ENCODE results near the gene RASAL2. TPM values are rescaled to one million over a fixed set of nuclear protein-coding genes. Genes with fewer than 3 reads are reported as not detected.
"Not testable (repeated sequence)": the region's sequence is repeated elsewhere in the genome, so short reads cannot be mapped to it uniquely, and the experiment has no call there.

Gene RASAL2
- total RNA-seq, 2 experiments from 2014 or later, result not detected

GRCh38 chr1:178253581-178253980, 159.7 kb downstream of the RASAL2 start:
- H3K4me1 Mint-ChIP-seq; H3K36me3 Mint-ChIP-seq (ENCODE audit: low read depth); DNase-seq; H3K27me3 Mint-ChIP-seq; CTCF ChIA-PET; POLR2A ChIA-PET; H3K9me3 Mint-ChIP-seq; H3K27ac Mint-ChIP-seq; H3K4me3 Mint-ChIP-seq: not testable (repeated sequence)

- no peak overlapping the region for H3K27ac Mint-ChIP-seq
- CTCF ChIA-PET, result no interaction called here
- no peaks in the 10 kb centered on the region for H3K36me3 Mint-ChIP-seq (ENCODE audit: low read depth)
- no peak for DNase-seq
- POLR2A ChIA-PET, result no interaction called here
- no peaks in the 10 kb centered on the region for H3K4me1 Mint-ChIP-seq
- H3K9me3 Mint-ChIP-seq, result peaks cover 7% of the 10 kb centered on the region
- no peak overlapping the region for H3K4me3 Mint-ChIP-seq
- no peaks in the 10 kb centered on the region for H3K27me3 Mint-ChIP-seq
Observed at GRCh38 chr1:178254433-178254832, 160.5 kb downstream of the RASAL2 start.

GRCh38 chr1:178258536-178258935, 164.6 kb downstream of the RASAL2 start:
- H3K36me3 Mint-ChIP-seq (ENCODE audit: low read depth), result no peaks in the 10 kb centered on the region
- H3K4me3 Mint-ChIP-seq, result no peak overlapping the region
- DNase-seq, result no peak
- H3K27me3 Mint-ChIP-seq, result no peaks in the 10 kb centered on the region
- no peak overlapping the region for H3K27ac Mint-ChIP-seq
- no peaks in the 10 kb centered on the region for H3K9me3 Mint-ChIP-seq
- H3K4me1 Mint-ChIP-seq, result no peaks in the 10 kb centered on the region
- CTCF ChIA-PET, result no interaction called here
- POLR2A ChIA-PET, result no interaction called here

- Mint-ChIP-seq H3K4me3 (no peak overlapping the region), H3K4me1 (no peaks in the 10 kb centered on the region), H3K27me3 (no peaks in the 10 kb centered on the region), H3K9me3 (no peaks in the 10 kb centered on the region), H3K27ac (no peak overlapping the region), H3K36me3 (ENCODE audit: low read depth) (no peaks in the 10 kb centered on the region)
- no peak for DNase-seq
- POLR2A ChIA-PET, result no interaction called here
- CTCF ChIA-PET, result no interaction called here
Observed at GRCh38 chr1:178262120-178262500, 168.2 kb downstream of the RASAL2 start.

GRCh38 chr1:178263341-178263740, 169.4 kb downstream of the RASAL2 start:
- no peaks in the 10 kb centered on the region for H3K9me3 Mint-ChIP-seq
- POLR2A ChIA-PET, result no interaction called here
- no peak overlapping the region for H3K4me3 Mint-ChIP-seq
- CTCF ChIA-PET, result no interaction called here
- no peaks in the 10 kb centered on the region for H3K36me3 Mint-ChIP-seq (ENCODE audit: low read depth)
- no peak overlapping the region for H3K27ac Mint-ChIP-seq
- no peaks in the 10 kb centered on the region for H3K27me3 Mint-ChIP-seq
- no peaks in the 10 kb centered on the region for H3K4me1 Mint-ChIP-seq
- no peak for DNase-seq

- no peak overlapping the region for H3K27ac Mint-ChIP-seq
- no peaks in the 10 kb centered on the region for H3K9me3 Mint-ChIP-seq
- ChIA-PET CTCF (no interaction called here), POLR2A (no interaction called here)
- H3K36me3 Mint-ChIP-seq (ENCODE audit: low read depth), result no peaks in the 10 kb centered on the region
- no peak overlapping the region for H3K4me3 Mint-ChIP-seq
- no peak for DNase-seq
- H3K27me3 Mint-ChIP-seq, result no peaks in the 10 kb centered on the region
- no peaks in the 10 kb centered on the region for H3K4me1 Mint-ChIP-seq
Observed at GRCh38 chr1:178266113-178266512, 172.2 kb downstream of the RASAL2 start.

- Mint-ChIP-seq H3K36me3 (ENCODE audit: low read depth) (no peaks in the 10 kb centered on the region), H3K9me3 (no peaks in the 10 kb centered on the region), H3K27ac (no peak overlapping the region), H3K27me3 (no peaks in the 10 kb centered on the region), H3K4me1 (no peaks in the 10 kb centered on the region), H3K4me3 (no peak overlapping the region)
- POLR2A ChIA-PET, result no interaction called here
- no peak for DNase-seq
- CTCF ChIA-PET, result interaction anchor here (0.5 kb wide), 1 partner anchor 729 kb away, joined by 4 read pairs; no protein-coding TSS in a partner anchor
Observed at GRCh38 chr1:178266619-178267066, 172.7 kb downstream of the RASAL2 start.

- ChIA-PET POLR2A (no interaction called here), CTCF (interaction anchor here (0.7 to 1.0 kb wide), 2 partner anchors 11 to 329 kb away, joined by 3 to 4 read pairs; no protein-coding TSS in a partner anchor)
- H3K36me3 Mint-ChIP-seq (ENCODE audit: low read depth), result no peaks in the 10 kb centered on the region
- H3K4me3 Mint-ChIP-seq, result no peak overlapping the region
- no peak for DNase-seq
- H3K27me3 Mint-ChIP-seq, result no peaks in the 10 kb centered on the region
- no peak overlapping the region for H3K27ac Mint-ChIP-seq
- no peaks in the 10 kb centered on the region for H3K9me3 Mint-ChIP-seq
- no peaks in the 10 kb centered on the region for H3K4me1 Mint-ChIP-seq
Observed at GRCh38 chr1:178267646-178268094, 173.8 kb downstream of the RASAL2 start.

GRCh38 chr1:178271471-178271870, 177.6 kb downstream of the RASAL2 start:
- no peaks in the 10 kb centered on the region for H3K27me3 Mint-ChIP-seq

GRCh38 chr1:178273707-178274410, 180.0 kb downstream of the RASAL2 start:
- Mint-ChIP-seq H3K36me3 (ENCODE audit: low read depth) (no peaks in the 10 kb centered on the region), H3K27ac (no peak overlapping the region), H3K27me3 (no peaks in the 10 kb centered on the region), H3K9me3 (no peaks in the 10 kb centered on the region), H3K4me1 (no peaks in the 10 kb centered on the region), H3K4me3 (no peak overlapping the region)
- CTCF ChIA-PET, result no interaction called here
- DNase-seq, result no peak
- POLR2A ChIA-PET, result no interaction called here

More at GRCh38 chr1:178271471-178271870, 177.6 kb downstream of the RASAL2 start:
- Mint-ChIP-seq H3K4me3 (no peak overlapping the region), H3K27ac (no peak overlapping the region), H3K9me3 (no peaks in the 10 kb centered on the region), H3K36me3 (ENCODE audit: low read depth) (no peaks in the 10 kb centered on the region), H3K4me1 (no peaks in the 10 kb centered on the region)
- CTCF ChIA-PET, result no interaction called here
- POLR2A ChIA-PET, result no interaction called here
- DNase-seq, result no peak

GRCh38 chr1:178275049-178275448, 181.1 kb downstream of the RASAL2 start:
- Mint-ChIP-seq H3K4me3 (no peak overlapping the region), H3K4me1 (no peaks in the 10 kb centered on the region), H3K27me3 (no peaks in the 10 kb centered on the region), H3K9me3 (no peaks in the 10 kb centered on the region), H3K27ac (no peak overlapping the region), H3K36me3 (ENCODE audit: low read depth) (no peaks in the 10 kb centered on the region)
- POLR2A ChIA-PET, result no interaction called here
- DNase-seq, result no peak
- CTCF ChIA-PET, result interaction anchor here (0.7 kb wide), 1 partner anchor 212 kb away, joined by 3 read pairs; no protein-coding TSS in a partner anchor

- Mint-ChIP-seq H3K36me3 (ENCODE audit: low read depth) (no peaks in the 10 kb centered on the region), H3K4me1 (no peaks in the 10 kb centered on the region), H3K27ac (no peak overlapping the region), H3K4me3 (no peak overlapping the region), H3K9me3 (no peaks in the 10 kb centered on the region), H3K27me3 (no peaks in the 10 kb centered on the region)
- DNase-seq, result no peak
- ChIA-PET CTCF (no interaction called here), POLR2A (no interaction called here)
Observed at GRCh38 chr1:178275553-178275952, 181.6 kb downstream of the RASAL2 start.

GRCh38 chr1:178277793-178278530, 184.1 kb downstream of the RASAL2 start:
- POLR2A ChIA-PET, result no interaction called here
- H3K9me3 Mint-ChIP-seq, result no peaks in the 10 kb centered on the region
- no peak overlapping the region for H3K4me3 Mint-ChIP-seq
- no peak overlapping the region for H3K27ac Mint-ChIP-seq
- CTCF ChIA-PET, result interaction anchor here (0.6 kb wide), 1 partner anchor 10 kb away, joined by 3 read pairs; no protein-coding TSS in a partner anchor
- H3K4me1 Mint-ChIP-seq, result no peaks in the 10 kb centered on the region
- no peaks in the 10 kb centered on the region for H3K36me3 Mint-ChIP-seq (ENCODE audit: low read depth)
- no peaks in the 10 kb centered on the region for H3K27me3 Mint-ChIP-seq
- DNase-seq, result no peak
